Measurements from ENCODE around the gene RSPO1. TPM values are rescaled to one million over a fixed set of nuclear protein-coding genes. Genes with fewer than 3 reads are reported as not detected.

Gene RSPO1
- total RNA-seq, 1 experiment from 2014 or later = 0.12 TPM

- no peak for DNase-seq (ENCODE audit: low spot score)
These were observed 69.8 kb downstream of the RSPO1 start for GRCh38 chr1:37564892-37565291.

- no peak for DNase-seq (ENCODE audit: low spot score)
These were observed 71.7 kb downstream of the RSPO1 start for GRCh38 chr1:37562984-37563383.

Other genes with a start within 250 kb of the RSPO1 start
- 2.9 TPM in 2 replicates for gene ZC3H12A, start 160.3 kb downstream of the RSPO1 start, total RNA-seq (2014; rRNA removed; shearing (Covaris generic))
- gene MEAF6, start 120.1 kb downstream of the RSPO1 start, total RNA-seq (2014; rRNA removed; shearing (Covaris generic)) = 113 and 172 TPM in 2 replicates
- gene SNIP1, start 80.6 kb downstream of the RSPO1 start, total RNA-seq (2014; rRNA removed; shearing (Covaris generic)) = 7.2 and 12.9 TPM in 2 replicates
- 0.64 TPM in 1 of 2 replicates, not detected in the other for gene DNALI1, start 78.0 kb downstream of the RSPO1 start, total RNA-seq (2014; rRNA removed; shearing (Covaris generic))
- gene GNL2, start 39.0 kb downstream of the RSPO1 start, total RNA-seq (2014; rRNA removed; shearing (Covaris generic)) = 55.3 and 64.6 TPM in 2 replicates
- gene CDCA8, start 57.6 kb upstream of the RSPO1 start, total RNA-seq (2014; rRNA removed; shearing (Covaris generic)) = 12.4 and 28.5 TPM in 2 replicates
- not detected in 2 replicates for gene EPHA10, start 130.2 kb upstream of the RSPO1 start, total RNA-seq (2014; rRNA removed; shearing (Covaris generic))
- gene MANEAL, start 159.0 kb upstream of the RSPO1 start, total RNA-seq (2014; rRNA removed; shearing (Covaris generic)) = 8.9 and 10.4 TPM in 2 replicates
- gene C1orf122, start 172.9 kb upstream of the RSPO1 start, total RNA-seq (2014; rRNA removed; shearing (Covaris generic)) = 27.2 and 42.2 TPM in 2 replicates
- 29.2 and 32.7 TPM in 2 replicates for gene YRDC, start 173.3 kb upstream of the RSPO1 start, total RNA-seq (2014; rRNA removed; shearing (Covaris generic))
- 2.0 TPM in 2 replicates for gene MTF1, start 224.7 kb upstream of the RSPO1 start, total RNA-seq (2014; rRNA removed; shearing (Covaris generic))

All from H4 (cell line).